Measurements from ENCODE around the gene AKR7A2. TPM values are rescaled to one million over a fixed set of nuclear protein-coding genes. Genes with fewer than 3 reads are reported as not detected.
A peak's percentile ranks its signal among the peaks of the same experiment; 100 is the strongest.

AKR7A2 gene
- total and polyA plus RNA-seq, 12 donors, result 20.0 to 235 (median 110) TPM

DNA sequence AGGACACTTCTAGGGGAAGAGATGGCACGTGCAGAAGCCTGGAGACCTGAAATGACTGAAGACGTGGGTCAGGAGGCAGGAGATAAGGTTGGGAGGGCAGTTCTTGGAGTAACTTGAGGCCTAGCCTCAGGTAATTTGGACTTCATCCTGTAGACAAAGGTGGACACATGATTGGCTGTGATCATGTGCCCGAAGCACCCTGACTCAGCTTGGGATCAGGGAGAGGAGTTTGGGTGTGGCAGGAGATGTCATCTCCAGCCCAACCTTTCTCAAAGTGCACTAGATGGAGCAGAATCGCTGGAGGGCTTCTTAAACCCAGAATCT is 1.7 kb upstream of the AKR7A2 start:
- Histone ChIP-seq H3K27ac (no peak overlapping the region), H3K27me3 (no peaks in the 10 kb centered on the region), H3K4me3 (peak overlapping the region in 1 of 4 donors; percentile 98), H3K4me1 (replicated peaks in 1 of 2) (peaks cover 30 to 48% of the 10 kb centered on the region in 2 donors), H3K36me3 (replicated peaks in 1 of 2) (peaks cover 0 to 10% of the 10 kb centered on the region in 2 donors), H3K9me3 (replicated peaks in 1 of 3) (no peaks in the 10 kb centered on the region)
- 92 to 98% (median 95%) methylated on average over 3 to 4 of the region's 4 CpGs for WGBS, 4 donors
- intact Hi-C loops (cut with DNase I), result no loop called here
- TF ChIP-seq POLR2A (IDR thresholded peaks at IDR 0.05), result no peak
- TF ChIP-seq, protein P1, sequence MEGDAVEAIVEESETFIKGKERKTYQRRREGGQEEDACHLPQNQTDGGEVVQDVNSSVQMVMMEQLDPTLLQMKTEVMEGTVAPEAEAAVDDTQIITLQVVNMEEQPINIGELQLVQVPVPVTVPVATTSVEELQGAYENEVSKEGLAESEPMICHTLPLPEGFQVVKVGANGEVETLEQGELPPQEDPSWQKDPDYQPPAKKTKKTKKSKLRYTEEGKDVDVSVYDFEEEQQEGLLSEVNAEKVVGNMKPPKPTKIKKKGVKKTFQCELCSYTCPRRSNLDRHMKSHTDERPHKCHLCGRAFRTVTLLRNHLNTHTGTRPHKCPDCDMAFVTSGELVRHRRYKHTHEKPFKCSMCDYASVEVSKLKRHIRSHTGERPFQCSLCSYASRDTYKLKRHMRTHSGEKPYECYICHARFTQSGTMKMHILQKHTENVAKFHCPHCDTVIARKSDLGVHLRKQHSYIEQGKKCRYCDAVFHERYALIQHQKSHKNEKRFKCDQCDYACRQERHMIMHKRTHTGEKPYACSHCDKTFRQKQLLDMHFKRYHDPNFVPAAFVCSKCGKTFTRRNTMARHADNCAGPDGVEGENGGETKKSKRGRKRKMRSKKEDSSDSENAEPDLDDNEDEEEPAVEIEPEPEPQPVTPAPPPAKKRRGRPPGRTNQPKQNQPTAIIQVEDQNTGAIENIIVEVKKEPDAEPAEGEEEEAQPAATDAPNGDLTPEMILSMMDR (IDR thresholded peaks at IDR 0.05), result no peak
- DNase-seq, result no peak

GRCh38 chr1:19312782-19313635 is 1.1 kb upstream of the AKR7A2 start:
- peaks cover 30 to 48% of the 10 kb centered on the region in 2 donors for H3K4me1 ChIP-seq (replicated peaks in 1 of 2)
- no peaks in the 10 kb centered on the region for H3K27me3 ChIP-seq
- intact Hi-C loops (cut with DNase I), result no loop called here
- no peak for TF ChIP-seq POLR2A (IDR thresholded peaks at IDR 0.05)
- TF ChIP-seq, protein P1 (IDR thresholded peaks at IDR 0.05), result no peak
- WGBS, 4 donors, result 37 to 40% (median 38%) methylated on average over 18 to 20 of the region's 20 CpGs
- peak in 1 of 7 donors; percentile 47 for DNase-seq
- H3K27ac ChIP-seq, result peak overlapping the region; percentile 51 to 97 (median 94)
- no peaks in the 10 kb centered on the region for H3K9me3 ChIP-seq (replicated peaks in 1 of 3)
- H3K4me3 ChIP-seq, result peak overlapping the region in 3 of 4 donors; percentile 44 to 98 (median 60)
- H3K36me3 ChIP-seq (replicated peaks in 1 of 2), result peaks cover 0 to 8% of the 10 kb centered on the region in 2 donors

DNA sequence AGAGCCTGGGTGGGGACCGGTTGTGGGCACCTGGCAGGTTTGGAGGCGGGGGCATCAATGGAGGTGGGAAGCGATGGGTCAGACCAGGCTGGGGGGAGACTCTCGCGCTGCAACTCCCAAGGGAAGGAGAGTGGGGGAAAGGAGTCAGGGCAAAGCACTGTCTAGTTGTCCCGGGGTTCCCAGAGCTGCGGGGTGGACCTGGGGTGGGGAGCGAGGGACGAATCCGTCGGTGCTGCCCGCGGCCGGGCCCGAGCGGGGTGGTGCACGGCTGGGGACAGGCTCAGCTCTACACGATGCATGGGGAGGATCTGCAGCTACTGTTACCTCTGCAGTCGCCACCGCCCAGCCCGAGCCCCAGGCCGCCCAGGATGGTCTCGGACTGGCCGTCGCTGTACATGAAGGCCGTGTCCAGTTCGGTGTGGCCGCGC is 427 bp downstream of the AKR7A2 start:
- H3K4me1 ChIP-seq (replicated peaks in 1 of 2), result peaks cover 30 to 48% of the 10 kb centered on the region in 2 donors
- no peaks in the 10 kb centered on the region for H3K9me3 ChIP-seq (replicated peaks in 1 of 3)
- H3K27me3 ChIP-seq, result no peaks in the 10 kb centered on the region
- 0 to 1% (median 0%) methylated on average over 5 to 29 of the region's 29 CpGs for WGBS, 4 donors
- H3K36me3 ChIP-seq (replicated peaks in 1 of 2), result peaks cover 0 to 18% of the 10 kb centered on the region in 2 donors
- no peak for TF ChIP-seq POLR2A (IDR thresholded peaks at IDR 0.05)
- TF ChIP-seq, protein P1 (IDR thresholded peaks at IDR 0.05), result no peak
- DNase-seq, result peak in 2 of 7 donors; percentile 52 to 61
- H3K4me3 ChIP-seq, result peak overlapping the region; percentile 44 to 98 (median 65)
- intact Hi-C loops (cut with DNase I), result no loop called here
- H3K27ac ChIP-seq, result peak overlapping the region in 4 of 5 donors; percentile 42 to 97 (median 80)

- Histone ChIP-seq H3K27me3 (no peaks in the 10 kb centered on the region), H3K9me3 (replicated peaks in 1 of 3) (no peaks in the 10 kb centered on the region), H3K36me3 (replicated peaks in 1 of 2) (peaks cover 0 to 24% of the 10 kb centered on the region in 2 donors), H3K4me3 (peak overlapping the region in 3 of 4 donors; percentile 44 to 98 (median 86)), H3K27ac (peak overlapping the region in 1 of 5 donors; percentile 97), H3K4me1 (replicated peaks in 1 of 2) (peaks cover 30 to 47% of the 10 kb centered on the region in 2 donors)
- TF ChIP-seq POLR2A (IDR thresholded peaks at IDR 0.05), result no peak
- TF ChIP-seq, protein P1 (IDR thresholded peaks at IDR 0.05), result no peak
- peak in 1 of 7 donors; percentile 52 for DNase-seq
- intact Hi-C loops (cut with DNase I), result no loop called here
- WGBS, 4 donors, result 34 to 44% (median 39%) methylated on average over 12 to 13 of the region's 13 CpGs
Measured at GRCh38 chr1:19310720-19311502, 1.0 kb downstream of the AKR7A2 start.
